SJSA1 (cell line): Measurements from ENCODE around the gene PML. TPM values are rescaled to one million over a fixed set of nuclear protein-coding genes. Genes with fewer than 3 reads are reported as not detected.
A peak's percentile ranks its signal among the peaks of the same experiment; 100 is the strongest.

Source experiments
- DNase-seq, 2 experiments: peaks; one replicate each; pipeline ENCODE4 v3.0.0-alpha.2; 2015 to 2020; ENCODE audit warnings: low spot score in 2 of 2, low read depth in 1 of 2
- H3K27ac ChIP-seq: fragments of 250-450 bp; sonication (Bioruptor Pico); 2 replicates; pipeline ENCODE4 v1.5.1; 2020; ENCODE audit warnings: mild to moderate bottlenecking, moderate library complexity
- H3K27me3 ChIP-seq: fragments of 250-450 bp; sonication (Bioruptor Pico); replicated peaks from 2 replicates; pipeline ENCODE4 v1.5.1; 2020; ENCODE audit warnings: mild to moderate bottlenecking, moderate library complexity
- H3K36me3 ChIP-seq: fragments of 250-450 bp; sonication (Bioruptor Pico); 2 replicates; pipeline ENCODE4 v1.5.1; 2020; ENCODE audit warnings: mild to moderate bottlenecking
- H3K4me1 ChIP-seq: fragments of 250-450 bp; sonication (Bioruptor Pico); replicated peaks from 2 replicates; pipeline ENCODE4 v1.6.1; 2021; ENCODE audit warnings: mild to moderate bottlenecking
- H3K4me3 ChIP-seq: fragments of 250-450 bp; sonication (Bioruptor Pico); 2 replicates; pipeline ENCODE4 v1.5.1; 2020; ENCODE audit warnings: mild to moderate bottlenecking
- H3K9me3 ChIP-seq: fragments of 250-450 bp; sonication (Bioruptor Pico); replicated peaks from 2 replicates; pipeline ENCODE4 v1.5.1; 2020; ENCODE audit warnings: mild to moderate bottlenecking
- total RNA-seq: library from RNA; depleted of rRNA; stranded (reverse); fragments of >200 nt; shearing (Covaris generic); gene quantifications from 2 replicates; pipeline ENCODE4 v1.2.3, GENCODE V29; 2014

Gene PML
- total RNA-seq, 1 experiment from 2014 or later = 27.1 TPM

DNA sequence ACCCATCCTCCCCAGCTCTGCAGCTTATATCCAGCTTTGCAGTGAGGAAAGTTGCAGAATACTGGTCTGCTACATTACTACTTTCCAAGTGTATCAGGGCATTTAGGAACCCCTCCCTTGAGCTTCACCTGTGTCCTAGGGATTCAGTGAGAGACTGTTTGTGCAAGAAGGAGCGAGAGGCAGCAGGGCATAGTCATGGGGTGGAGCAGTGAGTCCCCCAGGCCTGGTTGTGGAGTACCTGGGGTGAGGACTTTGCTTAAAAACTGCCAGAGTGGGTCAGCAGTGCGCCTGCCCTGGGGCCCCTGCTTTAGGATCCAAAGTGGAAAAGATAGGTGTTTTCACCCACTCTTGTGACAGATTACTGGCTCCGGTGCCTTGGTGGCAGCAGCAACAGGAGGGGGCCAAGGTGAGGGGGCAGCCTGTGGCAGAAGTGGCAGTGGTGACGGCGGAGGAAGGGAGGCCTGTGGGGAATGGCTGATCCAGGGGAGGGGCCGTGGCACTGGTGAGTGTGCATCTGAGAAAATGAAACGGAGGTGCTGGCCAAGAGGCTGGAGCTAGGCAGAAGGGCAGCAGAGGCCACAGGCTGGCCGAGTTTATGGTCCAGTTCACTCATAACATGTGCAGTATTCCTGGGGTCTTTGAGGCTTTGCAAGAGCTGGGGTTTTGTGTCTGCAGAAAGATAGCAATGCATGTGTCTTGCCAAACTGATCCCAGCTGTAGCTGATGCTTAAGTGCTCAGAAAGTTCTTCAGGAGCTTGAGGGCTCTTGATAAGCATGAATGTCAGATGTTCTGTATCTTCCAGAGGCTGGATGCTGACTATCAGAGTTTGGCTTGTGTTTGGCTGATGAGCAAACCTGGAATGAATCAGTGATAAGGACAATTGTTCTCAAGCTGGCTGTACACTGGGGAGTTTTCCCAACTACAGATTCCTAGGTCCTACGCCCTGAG is 44.5 kb downstream of the PML start:
- Histone ChIP-seq H3K27me3 (no peaks in the 10 kb centered on the region), H3K9me3 (peaks cover 7% of the 10 kb centered on the region; the same call in 1 of the 2 replicates), H3K27ac (peak overlapping the region; percentile 94), H3K4me3 (no peak overlapping the region), H3K4me1 (peaks cover 51% of the 10 kb centered on the region), H3K36me3 (peaks cover 54% of the 10 kb centered on the region)
- DNase-seq = no peak

DNA sequence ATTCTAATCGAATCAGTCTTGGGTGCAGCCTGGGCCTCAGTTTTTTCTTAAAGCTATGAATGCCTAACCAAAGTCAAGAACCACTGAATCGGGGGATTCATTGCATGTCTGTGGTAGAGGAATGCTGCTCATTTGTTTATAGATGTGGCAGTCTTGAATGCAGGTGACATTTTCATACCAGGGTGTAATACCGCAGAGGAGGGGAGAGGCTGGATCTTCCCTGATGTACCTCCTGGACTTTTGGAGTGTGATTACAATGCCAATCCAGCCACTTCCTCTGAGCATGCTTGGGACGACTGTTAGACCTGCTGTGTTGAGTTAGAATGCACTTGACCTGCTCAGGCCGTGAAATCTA is 45.1 kb downstream of the PML start:
- peak; percentile 63 to 77 for DNase-seq
- Histone ChIP-seq H3K27me3 (no peaks in the 10 kb centered on the region), H3K27ac (peak overlapping the region; percentile 94), H3K4me1 (peaks cover 51% of the 10 kb centered on the region), H3K4me3 (no peak overlapping the region), H3K9me3 (peaks cover 7% of the 10 kb centered on the region; the same call in 1 of the 2 replicates), H3K36me3 (peaks cover 47% of the 10 kb centered on the region)

DNA sequence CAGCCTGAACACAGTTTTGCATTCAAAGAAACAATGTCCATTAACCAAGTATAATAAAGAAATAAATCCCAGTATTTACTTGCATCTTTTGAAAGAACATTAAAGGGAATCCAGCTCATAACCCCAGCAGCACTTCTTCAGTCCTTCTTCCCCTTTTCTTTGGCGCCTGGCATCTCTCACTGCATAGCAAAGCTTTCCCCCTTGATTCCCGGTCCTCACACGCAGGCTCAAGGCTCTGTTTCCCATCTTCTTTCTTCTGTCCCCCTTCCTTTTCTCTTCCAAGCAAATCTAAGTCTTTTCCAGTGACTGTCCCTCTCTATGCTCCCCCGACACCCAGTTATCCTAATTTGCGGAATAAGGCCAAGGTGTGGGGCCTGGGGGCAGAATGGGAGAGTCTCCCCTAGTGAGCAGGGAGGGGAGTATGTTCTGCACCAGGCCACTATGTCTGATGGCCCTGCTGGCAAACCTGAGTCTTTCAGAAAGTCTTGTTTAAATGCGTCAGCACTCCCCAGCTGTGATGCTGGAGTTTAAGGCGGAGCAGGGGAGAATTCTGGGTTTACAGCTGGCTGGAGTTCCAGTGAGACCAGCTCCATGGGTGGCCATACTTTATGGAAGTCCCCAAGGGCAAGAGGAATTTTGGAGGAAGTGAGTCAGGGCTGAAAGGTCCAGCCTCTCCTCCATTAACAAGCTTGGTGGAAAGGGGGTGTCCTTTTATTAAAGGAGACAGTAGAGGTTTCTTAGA is 45.8 kb downstream of the PML start:
- Histone ChIP-seq H3K27me3 (no peaks in the 10 kb centered on the region), H3K36me3 (peaks cover 41% of the 10 kb centered on the region), H3K9me3 (peaks cover 7% of the 10 kb centered on the region; the same call in 1 of the 2 replicates), H3K27ac (peak overlapping the region; percentile 94), H3K4me3 (no peak overlapping the region), H3K4me1 (peaks cover 51% of the 10 kb centered on the region)
- peak; percentile 96 to 97 for DNase-seq

GRCh38 chr15:74041311-74041756 is 46.8 kb downstream of the PML start:
- H3K4me3 ChIP-seq = no peak overlapping the region
- H3K9me3 ChIP-seq = peaks cover 7% of the 10 kb centered on the region; the same call in 1 of the 2 replicates
- peak overlapping the region; percentile 94 for H3K27ac ChIP-seq
- no peaks in the 10 kb centered on the region for H3K27me3 ChIP-seq
- H3K4me1 ChIP-seq = peaks cover 51% of the 10 kb centered on the region
- no peak for DNase-seq
- peaks cover 30% of the 10 kb centered on the region for H3K36me3 ChIP-seq

DNA sequence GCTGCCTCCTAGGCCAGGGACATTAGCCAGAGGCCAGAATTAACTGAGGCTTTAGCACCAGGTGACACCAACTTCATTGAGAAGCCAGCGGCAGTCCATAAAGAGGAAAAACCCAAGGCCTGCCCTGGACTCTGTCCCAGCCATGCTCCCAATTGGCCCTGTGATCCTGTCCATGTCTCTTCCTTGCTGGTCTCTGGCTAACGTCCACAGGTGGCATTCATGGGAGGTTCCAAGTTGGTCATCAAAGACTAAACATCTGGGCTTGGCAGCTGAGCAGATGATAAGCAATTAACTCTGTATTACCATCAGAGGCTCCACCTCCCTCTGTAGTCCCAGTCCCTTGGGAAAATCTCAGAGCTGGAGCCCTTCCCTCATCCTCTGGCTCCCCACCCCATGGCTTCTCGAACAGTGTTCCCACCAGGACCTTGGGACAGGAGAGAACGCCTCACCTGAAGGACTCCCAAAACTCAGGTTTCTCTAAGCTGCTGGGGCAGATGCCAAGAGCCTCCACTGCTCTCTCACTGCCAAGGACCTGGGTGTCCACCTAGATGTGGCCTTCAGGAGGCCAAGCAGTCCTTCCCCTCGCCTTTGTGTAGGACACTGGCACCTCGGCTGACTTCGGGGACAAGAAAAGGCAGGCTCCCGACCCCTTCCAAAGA is 47.4 kb downstream of the PML start:
- Histone ChIP-seq H3K27me3 (no peaks in the 10 kb centered on the region), H3K4me1 (peaks cover 48% of the 10 kb centered on the region), H3K9me3 (peaks cover 7% of the 10 kb centered on the region; the same call in 1 of the 2 replicates), H3K4me3 (no peak overlapping the region), H3K27ac (peak overlapping the region; percentile 94), H3K36me3 (peaks cover 24% of the 10 kb centered on the region)
- DNase-seq = no peak

DNA sequence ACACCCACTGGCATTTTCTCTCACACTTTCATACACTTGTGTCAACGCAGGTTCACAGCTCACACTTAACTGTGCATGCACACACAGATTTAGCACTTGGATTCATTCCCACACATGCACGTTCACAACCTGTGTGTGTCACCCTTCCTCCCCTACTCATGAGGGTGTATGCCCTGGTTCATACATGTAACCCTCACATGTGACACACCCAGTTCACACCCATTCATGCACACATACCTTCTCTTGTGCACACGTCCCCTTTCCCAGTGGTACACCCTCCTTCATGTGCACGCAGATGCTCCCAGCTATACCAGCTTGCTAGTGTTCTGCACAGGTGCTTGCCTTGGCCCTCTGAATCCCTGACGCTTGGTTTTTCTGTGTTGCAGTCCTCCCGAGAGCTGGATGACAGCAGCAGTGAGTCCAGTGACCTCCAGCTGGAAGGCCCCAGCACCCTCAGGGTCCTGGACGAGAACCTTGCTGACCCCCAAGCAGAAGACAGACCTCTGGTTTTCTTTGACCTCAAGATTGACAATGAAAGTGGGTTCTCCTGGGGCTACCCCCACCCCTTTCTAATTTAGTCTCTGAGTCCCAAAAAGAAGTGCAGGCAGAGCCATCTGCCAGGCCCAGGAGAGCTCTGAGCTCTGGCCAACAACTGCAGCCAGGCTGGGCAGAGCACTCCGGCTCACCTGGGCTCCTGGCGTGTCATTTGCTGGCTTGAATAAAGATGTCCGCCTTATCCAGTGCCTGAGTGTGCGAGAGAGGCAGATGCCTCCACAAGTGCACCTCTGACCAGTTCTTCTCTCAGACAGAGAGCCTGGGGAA is 48.3 kb downstream of the PML start:
- H3K4me1 ChIP-seq = peaks cover 41% of the 10 kb centered on the region
- no peak for DNase-seq
- peaks cover 7% of the 10 kb centered on the region; the same call in 1 of the 2 replicates for H3K9me3 ChIP-seq
- no peak overlapping the region for H3K4me3 ChIP-seq
- peaks cover 15% of the 10 kb centered on the region for H3K36me3 ChIP-seq
- H3K27me3 ChIP-seq = no peaks in the 10 kb centered on the region
- no peak overlapping the region for H3K27ac ChIP-seq

GRCh38 chr15:74043425-74044266 is 49.1 kb downstream of the PML start:
- Histone ChIP-seq H3K4me1 (peaks cover 38% of the 10 kb centered on the region), H3K36me3 (peaks cover 15% of the 10 kb centered on the region), H3K27ac (no peak overlapping the region), H3K27me3 (no peaks in the 10 kb centered on the region), H3K9me3 (peaks cover 7% of the 10 kb centered on the region; the same call in 1 of the 2 replicates), H3K4me3 (no peak overlapping the region)
- DNase-seq = no peak

DNA sequence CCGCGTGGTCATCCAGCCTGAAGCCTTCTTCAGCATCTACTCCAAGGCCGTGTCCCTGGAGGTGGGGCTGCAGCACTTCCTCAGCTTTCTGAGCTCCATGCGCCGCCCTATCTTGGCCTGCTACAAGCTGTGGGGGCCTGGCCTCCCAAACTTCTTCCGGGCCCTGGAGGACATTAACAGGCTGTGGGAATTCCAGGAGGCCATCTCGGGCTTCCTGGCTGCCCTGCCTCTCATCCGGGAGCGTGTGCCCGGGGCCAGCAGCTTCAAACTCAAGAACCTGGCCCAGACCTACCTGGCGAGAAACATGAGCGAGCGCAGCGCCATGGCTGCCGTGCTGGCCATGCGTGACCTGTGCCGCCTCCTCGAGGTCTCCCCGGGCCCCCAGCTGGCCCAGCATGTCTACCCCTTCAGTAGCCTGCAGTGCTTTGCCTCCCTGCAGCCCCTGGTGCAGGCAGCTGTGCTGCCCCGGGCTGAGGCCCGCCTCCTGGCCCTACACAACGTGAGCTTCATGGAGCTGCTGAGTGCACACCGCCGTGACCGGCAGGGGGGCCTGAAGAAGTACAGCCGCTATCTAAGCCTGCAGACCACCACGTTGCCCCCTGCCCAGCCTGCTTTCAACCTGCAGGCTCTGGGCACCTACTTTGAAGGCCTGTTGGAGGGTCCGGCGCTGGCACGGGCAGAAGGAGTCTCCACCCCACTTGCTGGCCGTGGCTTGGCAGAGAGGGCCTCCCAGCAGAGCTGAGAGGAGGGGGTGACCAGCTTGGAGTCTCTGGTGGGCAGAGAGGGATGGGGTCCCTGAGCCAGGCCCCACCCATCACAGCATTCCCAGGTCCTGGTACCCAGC is 50.0 kb downstream of the PML start:
- Histone ChIP-seq H3K4me1 (peaks cover 29% of the 10 kb centered on the region), H3K27me3 (no peaks in the 10 kb centered on the region), H3K4me3 (no peak overlapping the region), H3K36me3 (peaks cover 15% of the 10 kb centered on the region), H3K27ac (no peak overlapping the region), H3K9me3 (peaks cover 7% of the 10 kb centered on the region; the same call in 1 of the 2 replicates)
- DNase-seq = no peak

DNA sequence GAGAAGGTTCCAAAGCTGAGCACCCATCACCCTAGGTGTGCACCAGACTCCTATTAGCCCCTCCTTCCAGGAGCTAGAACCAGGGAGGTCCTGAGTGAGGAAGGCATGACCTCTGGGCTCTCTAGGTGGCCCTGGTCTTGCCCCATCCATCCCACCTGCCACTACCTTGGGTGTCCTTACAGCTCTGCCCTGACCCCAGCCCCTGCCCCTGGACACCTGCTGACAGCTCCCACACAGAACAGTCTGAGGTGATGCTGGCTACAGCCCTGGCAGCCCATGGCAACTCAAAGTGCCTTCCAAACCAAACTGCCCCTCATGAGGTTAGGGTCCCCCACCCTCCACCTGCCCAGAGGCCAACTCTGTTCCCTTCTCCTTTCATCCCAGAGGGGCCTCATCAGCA is 50.7 kb downstream of the PML start:
- H3K36me3 ChIP-seq = peaks cover 15% of the 10 kb centered on the region
- no peak overlapping the region for H3K27ac ChIP-seq
- no peak overlapping the region for H3K4me3 ChIP-seq
- no peak for DNase-seq
- peaks cover 7% of the 10 kb centered on the region; the same call in 1 of the 2 replicates for H3K9me3 ChIP-seq
- peaks cover 26% of the 10 kb centered on the region for H3K4me1 ChIP-seq
- no peaks in the 10 kb centered on the region for H3K27me3 ChIP-seq

DNA sequence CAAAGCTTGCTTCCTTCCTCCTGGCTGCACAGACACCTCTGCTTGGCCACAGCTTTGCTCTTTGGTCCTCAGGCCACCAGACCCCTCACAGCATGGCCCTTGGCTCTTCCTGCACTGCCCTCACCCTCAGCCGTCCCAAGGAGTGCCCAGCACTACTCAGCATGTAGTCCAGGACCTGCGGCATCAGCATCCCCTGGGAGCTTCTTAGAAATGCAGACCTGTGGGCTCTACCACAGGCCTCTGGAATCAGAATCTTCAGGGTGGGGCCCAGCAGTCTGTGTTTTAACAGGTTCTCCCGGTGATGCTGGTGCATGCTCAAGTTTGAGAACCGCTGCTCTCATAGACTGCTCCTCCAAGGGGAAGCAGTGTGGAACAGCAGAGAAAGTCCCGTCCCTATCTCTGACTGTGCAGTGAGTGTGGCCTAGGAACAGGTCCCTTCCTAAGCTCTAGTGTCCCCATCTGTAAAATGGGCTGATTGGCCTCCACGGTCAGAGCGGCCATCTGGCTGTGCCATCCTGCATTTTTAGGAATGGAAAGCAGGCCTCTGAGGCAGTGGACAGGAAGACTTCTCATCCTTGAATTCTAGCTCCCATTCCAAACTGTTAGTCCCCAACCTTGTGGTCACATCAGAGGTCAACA is 51.2 kb downstream of the PML start:
- Histone ChIP-seq H3K36me3 (peaks cover 15% of the 10 kb centered on the region), H3K4me1 (peaks cover 26% of the 10 kb centered on the region), H3K27ac (no peak overlapping the region), H3K9me3 (peaks cover 7% of the 10 kb centered on the region; the same call in 1 of the 2 replicates), H3K4me3 (no peak overlapping the region), H3K27me3 (no peaks in the 10 kb centered on the region)
- no peak for DNase-seq

DNA sequence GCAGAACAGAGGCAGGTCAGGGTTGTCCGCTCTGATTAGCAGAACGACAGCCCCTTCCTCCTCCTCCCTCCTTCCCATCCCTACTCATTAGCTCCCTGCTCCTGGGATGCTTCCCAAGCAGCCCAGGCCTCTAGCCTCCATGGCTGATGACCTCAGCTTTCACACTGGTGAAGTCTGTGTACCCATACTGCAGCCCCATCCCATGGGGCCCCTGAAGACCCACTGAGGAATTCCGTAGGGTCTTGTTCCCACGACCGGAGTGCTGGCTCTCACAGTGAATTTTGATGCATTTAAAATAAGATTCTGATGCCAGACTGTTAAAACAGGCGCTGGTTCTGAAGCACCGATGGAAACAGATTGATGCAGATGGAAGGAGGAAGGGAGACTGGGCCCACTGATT is 51.8 kb downstream of the PML start:
- no peak for DNase-seq
- Histone ChIP-seq H3K36me3 (peaks cover 11% of the 10 kb centered on the region), H3K4me3 (no peak overlapping the region), H3K27me3 (no peaks in the 10 kb centered on the region), H3K27ac (no peak overlapping the region), H3K4me1 (peaks cover 26% of the 10 kb centered on the region), H3K9me3 (peaks cover 4% of the 10 kb centered on the region; the same call in 1 of the 2 replicates)
